Activated CD8-positive, alpha-beta T cell treated with anti-CD3 and anti-CD28 coated beads, Interleukin-2, amount 10 ng/mL, durations not matched to agents 7 days and 5 days (primary cell): ENCODE results near the gene OR10J4. TPM values are rescaled to one million over a fixed set of nuclear protein-coding genes. Genes with fewer than 3 reads are reported as not detected.
"Not testable (repeated sequence)": the region's sequence is repeated elsewhere in the genome, so short reads cannot be mapped to it uniquely, and the experiment has no call there.

Source experiments
- ATAC-seq: fragments of 150-1000 bp; cut with Tn5 transposase; one replicate; pipeline ENCODE4 v1.10.0; 2021; ENCODE audit warnings: moderate library complexity
- CTCF ChIA-PET: fragments of 350-600 bp; sonication (Branson Sonifier 250); formaldehyde crosslinking; loops from one replicate; lab custom pipeline; 2021; ENCODE audit warnings: antibody characterized with exemption; lab: Charles Lee
- POLR2A ChIA-PET: fragments of 350-600 bp; sonication (Branson Sonifier 250); formaldehyde crosslinking; loops from one replicate; lab custom pipeline; 2021; ENCODE audit warnings: antibody characterized with exemption; lab: Charles Lee
- DNase-seq: peaks from one replicate; pipeline ENCODE4 v3.0.0-alpha.2; 2020
- H3K27ac Mint-ChIP-seq: one replicate; pipeline ENCODE4 v1.8.0; 2021; ENCODE audit warnings: mild to moderate bottlenecking, mixed read lengths
- H3K27me3 Mint-ChIP-seq: one replicate; pipeline ENCODE4 v1.8.0; 2021; ENCODE audit warnings: low read depth, mixed read lengths
- H3K36me3 Mint-ChIP-seq: one replicate; pipeline ENCODE4 v1.8.0; 2021; ENCODE audit warnings: low read depth, mixed read lengths
- H3K4me1 Mint-ChIP-seq: one replicate; pipeline ENCODE4 v1.8.0; 2021; ENCODE audit warnings: low read depth, mixed read lengths
- H3K4me3 Mint-ChIP-seq: one replicate; pipeline ENCODE4 v1.8.0; 2021; ENCODE audit warnings: mild to moderate bottlenecking, mixed read lengths
- H3K9me3 Mint-ChIP-seq: one replicate; pipeline ENCODE4 v1.8.0; 2022; ENCODE audit warnings: mixed read lengths; ENCODE audit not compliant: insufficient read depth
- total RNA-seq, 2 experiments: library from RNA; stranded (reverse); gene quantifications; one replicate each; pipeline ENCODE4 v1.2.3, GENCODE V29; 2021

OR10J4 gene
- total RNA-seq, 2 experiments from 2014 or later, result not detected

DNA sequence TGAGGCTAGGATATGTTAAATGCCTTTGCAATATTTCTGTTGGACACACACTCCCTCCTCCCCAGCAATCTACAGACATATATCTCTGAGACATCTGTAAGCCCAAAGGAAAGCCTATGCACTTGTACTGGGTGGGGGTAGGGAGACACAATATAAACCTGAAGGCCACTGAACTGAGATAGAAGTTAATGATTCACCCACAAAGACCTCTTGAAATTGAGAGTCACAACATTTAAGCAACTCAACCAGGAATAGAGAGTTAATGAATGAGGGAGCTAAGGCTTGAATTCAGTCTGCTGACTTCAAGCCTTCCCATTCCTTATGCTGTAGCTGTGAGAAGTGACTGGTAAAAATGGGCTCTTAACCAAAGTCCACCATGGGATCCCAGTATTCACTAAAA, 12.5 kb downstream of the OR10J4 start:
- Mint-ChIP-seq H3K36me3 (no peaks in the 10 kb centered on the region), H3K27me3 (no peaks in the 10 kb centered on the region), H3K9me3 (no peaks in the 10 kb centered on the region), H3K27ac (no peak overlapping the region), H3K4me1 (no peaks in the 10 kb centered on the region), H3K4me3 (no peak overlapping the region)
- no peak for DNase-seq
- ChIA-PET CTCF (no interaction called here), POLR2A (no interaction called here)
- ATAC-seq, result no peak

DNA sequence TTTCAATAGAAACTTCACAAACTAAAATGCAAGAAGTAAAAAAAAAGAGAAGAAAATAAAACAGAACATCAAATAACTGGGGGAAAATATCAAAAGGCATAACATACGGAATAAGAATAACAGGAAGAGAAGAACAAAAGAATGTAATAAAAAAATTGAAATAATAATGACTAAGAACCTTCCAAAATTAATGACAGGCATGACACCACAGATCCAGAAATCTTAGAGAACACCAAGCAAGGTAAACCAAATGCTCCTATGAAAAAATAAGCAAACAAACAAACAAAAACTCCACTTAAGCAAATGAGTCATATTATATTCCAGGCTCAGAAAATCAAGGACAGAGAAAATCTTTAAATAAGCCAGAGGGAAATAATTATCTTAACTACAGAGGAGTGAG, 16.2 kb downstream of the OR10J4 start:
- H3K4me3 Mint-ChIP-seq, result no peak overlapping the region
- ATAC-seq (no peak), DNase-seq (no peak)
- no peaks in the 10 kb centered on the region for H3K4me1 Mint-ChIP-seq
- peaks cover 5% of the 10 kb centered on the region for H3K9me3 Mint-ChIP-seq
- CTCF ChIA-PET, result no interaction called here
- no peaks in the 10 kb centered on the region for H3K27me3 Mint-ChIP-seq
- no peak overlapping the region for H3K27ac Mint-ChIP-seq
- no peaks in the 10 kb centered on the region for H3K36me3 Mint-ChIP-seq
- POLR2A ChIA-PET, result no interaction called here

DNA sequence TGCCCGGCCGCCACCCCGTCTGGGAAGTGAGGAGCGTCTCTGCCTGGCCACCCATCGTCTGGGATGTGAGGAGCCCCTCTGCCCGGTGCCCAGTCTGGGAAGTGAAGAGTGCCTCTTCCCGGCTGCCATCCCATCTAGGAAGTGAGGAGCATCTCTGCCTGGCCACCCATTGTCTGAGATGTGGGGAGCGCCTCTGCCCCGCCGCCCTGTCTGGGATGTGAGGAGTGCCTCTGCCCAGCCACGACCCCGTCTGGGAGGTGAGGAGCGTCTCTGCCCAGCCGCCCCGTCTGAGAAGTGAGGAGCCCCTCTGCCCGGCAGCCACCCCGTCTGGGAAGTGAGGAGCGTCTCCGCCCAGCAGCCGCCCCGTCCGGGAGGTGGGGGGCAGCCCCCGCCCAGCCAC, 17.6 kb downstream of the OR10J4 start:
- H3K27me3 Mint-ChIP-seq, CTCF ChIA-PET, ATAC-seq, H3K9me3 Mint-ChIP-seq, H3K4me1 Mint-ChIP-seq, POLR2A ChIA-PET, H3K27ac Mint-ChIP-seq, DNase-seq, H3K4me3 Mint-ChIP-seq, H3K36me3 Mint-ChIP-seq: not testable (repeated sequence)

GRCh38 chr1:159459551-159459950, 27.5 kb downstream of the OR10J4 start:
- POLR2A ChIA-PET, result no interaction called here
- no peak for ATAC-seq
- Mint-ChIP-seq H3K36me3 (no peaks in the 10 kb centered on the region), H3K4me1 (no peaks in the 10 kb centered on the region), H3K4me3 (no peak overlapping the region), H3K27ac (no peak overlapping the region), H3K27me3 (no peaks in the 10 kb centered on the region), H3K9me3 (peaks cover 9% of the 10 kb centered on the region)
- DNase-seq, result no peak
- CTCF ChIA-PET, result no interaction called here

GRCh38 chr1:159465191-159465603, 33.2 kb downstream of the OR10J4 start:
- Mint-ChIP-seq H3K4me1 (no peaks in the 10 kb centered on the region), H3K36me3 (no peaks in the 10 kb centered on the region)
- no peak for ATAC-seq

GRCh38 chr1:159468321-159468720, 36.3 kb downstream of the OR10J4 start:
- no peaks in the 10 kb centered on the region for H3K4me1 Mint-ChIP-seq
- no peak overlapping the region for H3K27ac Mint-ChIP-seq
- H3K27me3 Mint-ChIP-seq, result no peaks in the 10 kb centered on the region
- DNase-seq, result no peak
- ATAC-seq, result no peak
- ChIA-PET CTCF (no interaction called here), POLR2A (no interaction called here)
- no peak overlapping the region for H3K4me3 Mint-ChIP-seq
- no peaks in the 10 kb centered on the region for H3K36me3 Mint-ChIP-seq
- H3K9me3 Mint-ChIP-seq, result no peaks in the 10 kb centered on the region

More at GRCh38 chr1:159465191-159465603, 33.2 kb downstream of the OR10J4 start:
- DNase-seq, result no peak
- CTCF ChIA-PET, result no interaction called here
- Mint-ChIP-seq H3K27ac (no peak overlapping the region), H3K27me3 (no peaks in the 10 kb centered on the region), H3K9me3 (peaks cover 9% of the 10 kb centered on the region), H3K4me3 (no peak overlapping the region)
- POLR2A ChIA-PET, result no interaction called here

- ATAC-seq, result no peak
- H3K9me3 Mint-ChIP-seq, result no peaks in the 10 kb centered on the region
- H3K36me3 Mint-ChIP-seq, result no peaks in the 10 kb centered on the region
- ChIA-PET CTCF (no interaction called here), POLR2A (no interaction called here)
- no peak overlapping the region for H3K4me3 Mint-ChIP-seq
- no peaks in the 10 kb centered on the region for H3K27me3 Mint-ChIP-seq
- no peaks in the 10 kb centered on the region for H3K4me1 Mint-ChIP-seq
- H3K27ac Mint-ChIP-seq, result no peak overlapping the region
- no peak for DNase-seq
These were observed 38.0 kb downstream of the OR10J4 start for GRCh38 chr1:159469921-159470533.

DNA sequence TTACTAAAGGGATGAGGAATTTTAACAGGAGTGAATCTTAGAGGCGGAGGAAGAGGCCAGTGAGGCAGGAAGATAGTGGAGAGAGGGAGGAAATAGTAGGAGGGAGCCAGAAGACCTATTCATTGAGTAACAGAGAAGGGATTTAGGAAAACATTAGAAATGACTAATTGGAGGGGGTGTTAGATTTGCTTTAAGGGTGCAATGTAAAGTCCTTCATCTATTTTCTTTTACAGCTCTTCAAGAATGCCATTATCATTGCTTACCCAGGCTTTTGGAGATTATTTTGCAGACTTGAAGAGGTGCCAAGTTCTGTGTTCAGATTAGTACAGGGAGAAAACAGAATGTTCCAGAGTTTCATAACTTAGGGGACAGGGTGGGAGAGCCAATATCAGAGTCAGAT, 41.3 kb downstream of the OR10J4 start:
- H3K4me1 Mint-ChIP-seq, result no peaks in the 10 kb centered on the region
- no peaks in the 10 kb centered on the region for H3K9me3 Mint-ChIP-seq
- no peak overlapping the region for H3K4me3 Mint-ChIP-seq
- no peaks in the 10 kb centered on the region for H3K27me3 Mint-ChIP-seq
- CTCF ChIA-PET, result no interaction called here
- DNase-seq (no peak), ATAC-seq (no peak)
- POLR2A ChIA-PET, result no interaction called here
- H3K27ac Mint-ChIP-seq, result no peak overlapping the region
- H3K36me3 Mint-ChIP-seq, result no peaks in the 10 kb centered on the region

DNA sequence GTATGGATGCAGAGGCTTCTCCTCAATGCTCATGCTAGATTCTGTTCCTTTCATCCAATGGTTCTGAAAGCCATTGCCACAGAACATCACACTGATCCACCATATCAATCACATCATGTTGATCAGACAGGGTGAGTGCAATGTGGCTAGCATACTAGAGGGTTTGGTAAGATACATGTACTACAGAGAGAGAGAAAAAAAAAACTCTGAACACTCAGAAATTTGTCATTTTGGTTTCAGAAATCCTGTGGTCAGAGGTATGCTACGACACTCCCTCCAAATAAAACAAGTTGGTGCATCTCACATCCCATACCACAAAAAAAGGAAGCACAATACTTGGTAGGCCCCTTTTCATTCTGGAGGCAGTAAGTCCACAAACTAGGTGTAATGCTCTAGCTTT, 42.9 kb downstream of the OR10J4 start:
- Mint-ChIP-seq H3K27ac (no peak overlapping the region), H3K27me3 (no peaks in the 10 kb centered on the region), H3K4me3 (no peak overlapping the region), H3K4me1 (no peaks in the 10 kb centered on the region), H3K36me3 (no peaks in the 10 kb centered on the region), H3K9me3 (no peaks in the 10 kb centered on the region)
- ChIA-PET POLR2A (no interaction called here), CTCF (no interaction called here)
- DNase-seq, result no peak
- ATAC-seq, result no peak

Other genes with a start within 250 kb of the OR10J4 start
- not detected for gene ACKR1, start 227.3 kb upstream of the OR10J4 start, total RNA-seq
- gene FCER1A, start 129.9 kb upstream of the OR10J4 start, total RNA-seq, result not detected
- not detected for gene OR10J1, start 7.5 kb downstream of the OR10J4 start, total RNA-seq
- not detected for gene OR10J5, start 103.8 kb downstream of the OR10J4 start, total RNA-seq
- not detected for gene APCS, start 155.6 kb downstream of the OR10J4 start, total RNA-seq